ENCODE data around the gene PSMB5. TPM values are rescaled to one million over a fixed set of nuclear protein-coding genes. Genes with fewer than 3 reads are reported as not detected.
A peak's percentile ranks its signal among the peaks of the same experiment; 100 is the strongest.

Gene PSMB5
- total and polyA plus RNA-seq, 2 of the 13 experiments (the other 11 are each of a cell fraction or from before 2014, with no cell fraction given): 705 to 871 TPM

DNA sequence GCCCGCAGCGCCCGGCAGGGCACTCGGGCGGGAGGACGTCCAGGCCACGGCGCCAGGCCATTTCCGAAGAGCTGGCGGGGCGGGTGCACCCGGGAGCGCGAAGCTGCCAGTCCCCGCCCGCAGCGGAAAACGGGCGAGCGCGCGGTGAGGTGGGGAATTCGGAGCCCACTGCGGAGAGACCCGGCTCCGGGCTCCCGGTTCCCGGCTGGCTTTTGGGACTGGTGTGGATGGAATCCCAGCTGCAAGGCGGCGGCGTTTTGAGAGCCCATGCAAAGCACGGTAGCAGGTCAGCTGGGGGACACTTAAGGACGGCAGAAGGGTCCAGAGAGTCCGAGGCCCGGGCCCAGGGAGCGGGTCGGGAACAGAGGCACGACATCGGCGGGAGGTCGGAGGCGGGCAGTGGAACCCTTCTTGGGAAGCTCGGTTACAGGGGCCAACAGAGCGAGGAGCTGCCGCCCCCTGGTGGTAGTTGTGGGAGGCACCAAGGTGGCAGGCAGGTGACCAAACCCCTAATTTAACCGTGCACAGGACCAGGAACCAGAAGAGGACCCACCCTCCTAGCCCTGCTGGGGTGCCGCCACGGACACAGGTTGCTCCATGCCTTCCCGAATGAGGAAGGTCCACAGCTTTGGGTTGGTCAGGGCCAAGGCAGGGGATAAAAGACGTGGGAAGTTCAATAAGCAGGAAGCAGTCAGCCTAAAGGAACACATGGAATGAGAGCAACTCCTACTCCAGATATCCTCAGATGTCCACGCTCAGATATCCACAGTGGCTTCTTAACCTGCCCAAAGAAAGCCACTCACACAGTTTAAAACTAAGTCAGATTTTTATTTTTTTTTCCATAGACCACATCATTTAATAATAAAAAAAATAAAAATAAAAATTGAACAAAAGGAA lies 23.3 kb upstream of the PSMB5 start (continued):
- TF ChIP-seq ZFYVE20 (CRISPR knock-in tag; IDR thresholded peaks at IDR 0.05; ENCODE audit: borderline replicate concordance, low read depth) (no peak), KLF12 (CRISPR knock-in tag; IDR thresholded peaks at IDR 0.05; ENCODE audit: borderline replicate concordance) (peak; percentile 93), ARHGAP35 (CRISPR knock-in tag; IDR thresholded peaks at IDR 0.05; ENCODE audit: borderline replicate concordance) (peak; percentile 87; the same call in 1 of the 2 replicates), SUZ12 (IDR thresholded peaks at IDR 0.05; ENCODE audit: low read depth, low read length) (peak; percentile 27; the same call in 1 of the 2 replicates), MTF2 (CRISPR knock-in tag; IDR thresholded peaks at IDR 0.05; ENCODE audit: borderline replicate concordance) (0 out of 2 replicates have a peak, but pooled peaks have one; percentile 73), IRX3 (CRISPR knock-in tag; IDR thresholded peaks at IDR 0.05; ENCODE audit: borderline replicate concordance, low read depth) (peak; percentile 25; the same call in 1 of the 2 replicates), MIER2 (CRISPR knock-in tag; IDR thresholded peaks at IDR 0.05) (peak; percentile 50), ZNF441 (CRISPR knock-in tag; IDR thresholded peaks at IDR 0.05; ENCODE audit: borderline replicate concordance) (no peak), KLF11 (CRISPR knock-in tag; IDR thresholded peaks at IDR 0.05) (peak; percentile 38; the same call in 1 of the 2 replicates), MEF2D (CRISPR knock-in tag; IDR thresholded peaks at IDR 0.05) (peak; percentile 86; the same call in 1 of the 2 replicates), ERF (CRISPR knock-in tag; IDR thresholded peaks at IDR 0.05) (peak; percentile 85)
- TF ChIP-seq, protein P1, sequence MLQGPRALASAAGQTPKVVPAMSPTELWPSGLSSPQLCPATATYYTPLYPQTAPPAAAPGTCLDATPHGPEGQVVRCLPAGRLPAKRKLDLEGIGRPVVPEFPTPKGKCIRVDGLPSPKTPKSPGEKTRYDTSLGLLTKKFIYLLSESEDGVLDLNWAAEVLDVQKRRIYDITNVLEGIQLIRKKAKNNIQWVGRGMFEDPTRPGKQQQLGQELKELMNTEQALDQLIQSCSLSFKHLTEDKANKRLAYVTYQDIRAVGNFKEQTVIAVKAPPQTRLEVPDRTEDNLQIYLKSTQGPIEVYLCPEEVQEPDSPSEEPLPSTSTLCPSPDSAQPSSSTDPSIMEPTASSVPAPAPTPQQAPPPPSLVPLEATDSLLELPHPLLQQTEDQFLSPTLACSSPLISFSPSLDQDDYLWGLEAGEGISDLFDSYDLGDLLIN (CRISPR knock-in tag; IDR thresholded peaks at IDR 0.05; ENCODE audit: borderline replicate concordance): 0 out of 2 replicates have a peak, but pooled peaks have one; percentile 23
- TF ChIP-seq, protein P2, sequence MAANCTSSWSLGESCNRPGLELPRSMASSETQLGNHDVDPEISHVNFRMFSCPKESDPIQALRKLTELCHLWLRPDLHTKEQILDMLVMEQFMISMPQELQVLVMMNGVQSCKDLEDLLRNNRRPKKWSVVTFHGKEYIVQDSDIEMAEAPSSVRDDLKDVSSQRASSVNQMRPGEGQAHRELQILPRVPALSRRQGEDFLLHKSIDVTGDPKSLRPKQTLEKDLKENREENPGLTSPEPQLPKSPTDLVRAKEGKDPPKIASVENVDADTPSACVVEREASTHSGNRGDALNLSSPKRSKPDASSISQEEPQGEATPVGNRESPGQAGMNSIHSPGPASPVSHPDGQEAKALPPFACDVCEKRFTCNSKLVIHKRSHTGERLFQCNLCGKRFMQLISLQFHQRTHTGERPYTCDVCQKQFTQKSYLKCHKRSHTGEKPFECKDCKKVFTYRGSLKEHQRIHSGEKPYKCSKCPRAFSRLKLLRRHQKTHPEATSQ (CRISPR knock-in tag; IDR thresholded peaks at IDR 0.05; ENCODE audit: borderline replicate concordance): 0 out of 2 replicates have a peak, but pooled peaks have one; percentile 68
- TF ChIP-seq, protein P3, sequence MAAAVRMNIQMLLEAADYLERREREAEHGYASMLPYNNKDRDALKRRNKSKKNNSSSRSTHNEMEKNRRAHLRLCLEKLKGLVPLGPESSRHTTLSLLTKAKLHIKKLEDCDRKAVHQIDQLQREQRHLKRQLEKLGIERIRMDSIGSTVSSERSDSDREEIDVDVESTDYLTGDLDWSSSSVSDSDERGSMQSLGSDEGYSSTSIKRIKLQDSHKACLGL (CRISPR knock-in tag; IDR thresholded peaks at IDR 0.05): peak; percentile 92
- TF ChIP-seq, protein P4, sequence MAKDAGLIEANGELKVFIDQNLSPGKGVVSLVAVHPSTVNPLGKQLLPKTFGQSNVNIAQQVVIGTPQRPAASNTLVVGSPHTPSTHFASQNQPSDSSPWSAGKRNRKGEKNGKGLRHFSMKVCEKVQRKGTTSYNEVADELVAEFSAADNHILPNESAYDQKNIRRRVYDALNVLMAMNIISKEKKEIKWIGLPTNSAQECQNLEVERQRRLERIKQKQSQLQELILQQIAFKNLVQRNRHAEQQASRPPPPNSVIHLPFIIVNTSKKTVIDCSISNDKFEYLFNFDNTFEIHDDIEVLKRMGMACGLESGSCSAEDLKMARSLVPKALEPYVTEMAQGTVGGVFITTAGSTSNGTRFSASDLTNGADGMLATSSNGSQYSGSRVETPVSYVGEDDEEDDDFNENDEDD (CRISPR knock-in tag; IDR thresholded peaks at IDR 0.05; ENCODE audit: borderline replicate concordance): peak; percentile 65; the same call in 1 of the 2 replicates
